Gastroesophageal sphincter (tissue), 4 donors: ENCODE measurements around the gene ABI3BP. TPM values are rescaled to one million over a fixed set of nuclear protein-coding genes. Genes with fewer than 3 reads are reported as not detected.

ENCODE experiments used
- ATAC-seq: fragments of 150-250 bp; one replicate; pipeline ENCODE4 v1.9.1; 2016; ENCODE audit warnings: mild to moderate bottlenecking, moderate library complexity
- H3K27ac ChIP-seq, 4 donors: fragments of 200-600 bp; sonication (generic) in 3 of 4; 1 replicate in 3 of 4; 2 replicates in 1 of 4; pipeline ENCODE4 v1.5.1; 2016 to 2019
- H3K27me3 ChIP-seq: fragments of 200-600 bp; sonication (generic); one replicate; pipeline ENCODE4 v1.5.1; 2019
- H3K36me3 ChIP-seq, 2 donors: fragments of 200-600 bp; sonication (generic); one replicate each; pipeline ENCODE4 v1.5.1; 2019; ENCODE audit warnings: control low read depth in 1 of 2
- H3K4me1 ChIP-seq, 3 donors: fragments of 200-600 bp; sonication (generic); 1 replicate in 2 of 3; 2 replicates in 1 of 3; pipeline ENCODE4 v1.5.1; 2016 to 2019; ENCODE audit warnings: control low read depth in 2 of 3
- H3K4me3 ChIP-seq, 2 donors: fragments of 200-600 bp; sonication (generic); one replicate each; pipeline ENCODE4 v1.5.1; 2019; ENCODE audit warnings: mild to moderate bottlenecking in 1 of 2, moderate library complexity in 1 of 2
- H3K9me3 ChIP-seq, 3 donors: fragments of 200-600 bp; sonication (generic); one replicate each; pipeline ENCODE4 v1.5.1; 2017 to 2019; ENCODE audit warnings: control low read depth in 2 of 3
- CTCF ChIP-seq, 4 experiments: fragments of 200-600 bp in 2 of 4; fragments of 450-650 bp in 2 of 4; sonication (generic) in 1 of 4; IDR thresholded peaks; one replicate each; pipeline ENCODE4 v1.5.1; 2017 to 2019; ENCODE audit warnings: antibody characterized with exemption in 4 of 4, mild to moderate bottlenecking in 2 of 4, moderate library complexity in 2 of 4
- EP300 ChIP-seq: sonication (generic); formaldehyde crosslinking; IDR thresholded peaks from one replicate; pipeline ENCODE4 v1.6.1; 2017; ENCODE audit warnings: antibody characterized with exemption, mild to moderate bottlenecking
- POLR2A ChIP-seq, 2 donors: fragments of 450-650 bp; IDR thresholded peaks; one replicate each; pipeline ENCODE4 v1.6.1; 2017; ENCODE audit warnings: antibody characterized with exemption in 2 of 2, mild to moderate bottlenecking in 2 of 2, moderate library complexity in 1 of 2
- POLR2AphosphoS5 ChIP-seq: sonication (generic); formaldehyde crosslinking; IDR thresholded peaks from one replicate; pipeline ENCODE4 v1.6.1; 2017; ENCODE audit warnings: antibody characterized with exemption
- WGBS, 2 donors: methylation state at CpG; one replicate each; pipeline ENCODE4 v1.1.5; 2018; ENCODE audit warnings: low coverage in 1 of 2; 5-methylcytosine and 5-hydroxymethylcytosine counted together
- total RNA-seq, 4 donors: library from RNA; depleted of rRNA; stranded (reverse); fragments of >200 nt; gene quantifications; one replicate each; pipeline ENCODE4 v1.1.0, GENCODE V29; 2016

ABI3BP gene
- total RNA-seq, 4 donors from 2014 or later, result 59.6 to 158 (median 99.9) TPM

GRCh38 chr3:101036676-101037075, 43.5 kb upstream of the ABI3BP start:
- Histone ChIP-seq H3K4me1 (peaks cover 0 to 5% (median 0%) of the 10 kb centered on the region in 3 donors), H3K36me3 (no peaks in the 10 kb centered on the region), H3K27ac (peak overlapping the region in 2 of 4 donors; percentile 6 to 27), H3K9me3 (peaks cover 0 to 5% (median 0%) of the 10 kb centered on the region in 3 donors), H3K27me3 (no peaks in the 10 kb centered on the region), H3K4me3 (no peak overlapping the region)
- no peak for TF ChIP-seq POLR2A (IDR thresholded peaks at IDR 0.05)
- no peak for TF ChIP-seq CTCF (IDR thresholded peaks at IDR 0.05)
- 86 to 100% methylated on average over 1 to 2 of the region's 3 CpGs for WGBS, 2 donors
- ATAC-seq, result peak; percentile 10

- TF ChIP-seq CTCF (IDR thresholded peaks at IDR 0.05), result no peak
- no peak for TF ChIP-seq POLR2AphosphoS5
- TF ChIP-seq EP300, result no peak
- no peak for TF ChIP-seq POLR2A (IDR thresholded peaks at IDR 0.05)
- H3K4me3 ChIP-seq, result no peak overlapping the region
- 11 to 29% methylated on average over 1 of the region's 1 CpG for WGBS, 2 donors
- peak; percentile 90 for ATAC-seq
- peaks cover 0 to 5% (median 0%) of the 10 kb centered on the region in 3 donors for H3K9me3 ChIP-seq
- H3K36me3 ChIP-seq, result no peaks in the 10 kb centered on the region
- H3K27me3 ChIP-seq, result no peaks in the 10 kb centered on the region
- peaks cover 0 to 5% (median 0%) of the 10 kb centered on the region in 3 donors for H3K4me1 ChIP-seq
- H3K27ac ChIP-seq, result peak overlapping the region in 2 of 4 donors; percentile 6 to 27
These were observed 43.0 kb upstream of the ABI3BP start for GRCh38 chr3:101036213-101036618.

- TF ChIP-seq CTCF (IDR thresholded peaks at IDR 0.05) (no peak), POLR2A (IDR thresholded peaks at IDR 0.05) (no peak), POLR2AphosphoS5 (no peak), EP300 (no peak)
- no peak for ATAC-seq
- H3K36me3 ChIP-seq, result no peaks in the 10 kb centered on the region
- no peaks in the 10 kb centered on the region for H3K27me3 ChIP-seq
- no peak overlapping the region for H3K27ac ChIP-seq
- H3K9me3 ChIP-seq, result peaks cover 0 to 4% (median 0%) of the 10 kb centered on the region in 3 donors
- WGBS, 2 donors, result 93 to 100% methylated on average over 1 to 4 of the region's 5 CpGs
- H3K4me3 ChIP-seq, result no peak overlapping the region
- no peaks in the 10 kb centered on the region for H3K4me1 ChIP-seq
These were observed 34.1 kb upstream of the ABI3BP start for GRCh38 chr3:101027286-101027685.

- Histone ChIP-seq H3K4me1 (no peaks in the 10 kb centered on the region), H3K4me3 (no peak overlapping the region), H3K27me3 (no peaks in the 10 kb centered on the region), H3K9me3 (no peaks in the 10 kb centered on the region), H3K36me3 (no peaks in the 10 kb centered on the region), H3K27ac (no peak overlapping the region)
- WGBS, 2 donors, result 69 to 94% methylated on average over 2 of the region's 2 CpGs
- no peak for ATAC-seq
- no peak for TF ChIP-seq EP300
- no peak for TF ChIP-seq POLR2A (IDR thresholded peaks at IDR 0.05)
- TF ChIP-seq POLR2AphosphoS5, result no peak
- no peak for TF ChIP-seq CTCF (IDR thresholded peaks at IDR 0.05)
These were observed 33.7 kb upstream of the ABI3BP start for GRCh38 chr3:101026881-101027280.

GRCh38 chr3:101026244-101026643, 33.0 kb upstream of the ABI3BP start:
- no peaks in the 10 kb centered on the region for H3K27me3 ChIP-seq
- H3K9me3 ChIP-seq, result no peaks in the 10 kb centered on the region
- no peak overlapping the region for H3K27ac ChIP-seq
- no peak for ATAC-seq
- TF ChIP-seq POLR2AphosphoS5 (no peak), EP300 (no peak), CTCF (IDR thresholded peaks at IDR 0.05) (no peak), POLR2A (IDR thresholded peaks at IDR 0.05) (no peak)
- no peaks in the 10 kb centered on the region for H3K4me1 ChIP-seq
- H3K36me3 ChIP-seq, result no peaks in the 10 kb centered on the region
- WGBS, 2 donors, result 43 to 79% methylated on average over 1 to 2 of the region's 2 CpGs
- no peak overlapping the region for H3K4me3 ChIP-seq
